Ovary (tissue), 9 donors: ENCODE data around the gene FAM184B. TPM values are rescaled to one million over a fixed set of nuclear protein-coding genes. Genes with fewer than 3 reads are reported as not detected.

ENCODE experiments used
- DNase-seq, 5 donors: peaks; one replicate each; pipeline ENCODE4 v3.0.0-alpha.2; 2019 to 2020
- H3K27ac ChIP-seq, 2 donors: fragments of 200-600 bp; one replicate each; pipeline versions ENCODE4 v1.5.1 to v1.8.0; 2019 to 2022
- H3K27me3 ChIP-seq: fragments of 200-600 bp; one replicate; pipeline ENCODE4 v1.8.0; 2022
- H3K36me3 ChIP-seq: fragments of 200-600 bp; sonication (generic); one replicate; pipeline ENCODE4 v1.5.1; 2019
- H3K4me1 ChIP-seq: one replicate; pipeline ENCODE4 v1.8.1; 2013; ENCODE audit warnings: mild to moderate bottlenecking, moderate library complexity; ENCODE audit not compliant: insufficient read depth
- H3K4me3 ChIP-seq: fragments of 200-600 bp; sonication (generic); one replicate; pipeline ENCODE4 v1.5.1; 2017
- H3K9me3 ChIP-seq, 2 donors: fragments of 200-600 bp in 1 of 2; sonication (generic) in 1 of 2; one replicate each; pipeline versions ENCODE4 v1.5.1 to v1.8.1; 2013 to 2019; ENCODE audit warnings: mild to moderate bottlenecking in 1 of 2, moderate library complexity in 1 of 2
- EP300 ChIP-seq: sonication (generic); formaldehyde crosslinking; IDR thresholded peaks from one replicate; pipeline ENCODE4 v1.6.1; 2017; ENCODE audit warnings: antibody characterized with exemption
- POLR2A ChIP-seq: fragments of 450-650 bp; IDR thresholded peaks from one replicate; pipeline ENCODE4 v1.6.1; 2017; ENCODE audit warnings: antibody characterized with exemption, mild to moderate bottlenecking, moderate library complexity
- WGBS, 3 donors: extraction: QIAGEN DNeasy Blood & Tissue Kit in 1 of 3; methylation state at CpG; one replicate each; pipeline versions ENCODE4 v1.1.5 to v1.1.7; 2013 to 2017; 5-methylcytosine and 5-hydroxymethylcytosine counted together
- intact Hi-C, 4 donors: fragments of 100-400 bp; cut with DNase I; formaldehyde crosslinking; loops; one replicate each; pipeline versions ENCODE4 v1.11.0 to v1.15.1; 2022 to 2023
- polyA plus RNA-seq, 2 donors: library from polyadenylated mRNA; stranded (reverse); fragments of 200-250 nt in 1 of 2; fragments of 350-450 nt in 1 of 2; fragmentation: Illumina TruSeq in 1 of 2; extraction: RNeasy Lipid Tissue Mini Kit (QIAGEN cat#74804) in 1 of 2; gene quantifications; one replicate each; pipeline ENCODE4 v1.2.3, GENCODE V29; 2013 to 2014
- total RNA-seq, 7 donors: library from RNA; depleted of rRNA in 2 of 7; stranded (reverse); fragments of >200 nt in 2 of 7; fragmentation: NEBNext Ultra II Directional in 3 of 7; extraction: Animal tissue kit (Norgen Biotek cat#: 25700) in 3 of 7; gene quantifications; one replicate each; pipeline versions ENCODE4 v1.1.0 to v1.2.4, GENCODE V29; 2016 to 2023
- TF ChIP-seq, protein P1 (sequence below), 3 donors: fragments of 450-650 bp in 2 of 3; fragments of 200-600 bp in 1 of 3; IDR thresholded peaks; one replicate each; pipeline versions ENCODE4 v1.5.1 to v1.8.0; 2016 to 2022; ENCODE audit warnings: antibody characterized with exemption in 3 of 3, mild to moderate bottlenecking in 1 of 3
- donor health status: DM: no; HTN: no; CAD: no; lungs with moderate emphysema.
- donor health status: DM: no; HTN: no; CAD: no.
- donor health status: Bipolar disorder and iron deficiency.
- donor health status: DM: yes; HTN: yes; CAD: no.
- donor health status: DM: no; HTN: no; CAD: no.
- donor health status: DM: yes; HTN: yes; CAD: no.

Gene FAM184B
- total and polyA plus RNA-seq, 9 donors, result 0.03 to 0.17 (median 0.04) TPM; not detected in 5

DNA sequence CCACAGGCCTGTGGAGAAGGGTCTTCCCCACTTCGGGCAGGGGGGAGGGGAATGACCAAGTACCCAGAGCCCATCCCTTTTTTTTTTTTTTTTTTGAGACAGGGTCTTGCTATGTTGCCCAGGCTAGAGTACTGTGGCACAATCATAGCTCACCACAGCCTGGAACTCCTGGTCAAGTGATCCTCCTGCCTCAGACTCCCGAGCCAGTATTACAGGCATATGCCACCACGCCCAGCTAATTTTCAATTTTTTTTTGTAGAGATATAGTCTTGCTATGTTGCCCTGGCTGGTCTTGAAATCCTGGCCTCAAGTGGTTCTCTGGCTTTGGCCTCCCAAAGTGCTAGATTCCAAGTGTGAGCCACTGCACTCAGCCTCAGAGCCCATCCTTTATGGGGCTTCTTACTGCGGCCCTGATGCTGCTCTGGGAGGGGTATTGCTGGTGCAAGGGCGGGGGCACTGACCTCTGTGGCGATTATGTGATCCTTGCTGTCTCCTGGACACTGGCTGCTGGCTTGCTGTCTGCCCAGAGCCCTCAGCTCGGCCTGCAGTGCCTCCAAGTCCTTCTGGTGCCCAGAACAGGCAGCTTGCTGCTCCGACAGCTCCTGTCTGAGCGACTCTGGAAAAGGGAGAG is 134.1 kb downstream of the FAM184B start:
- no peaks in the 10 kb centered on the region for H3K4me1 ChIP-seq
- no peak overlapping the region for H3K4me3 ChIP-seq
- no peak for DNase-seq
- H3K36me3 ChIP-seq, result no peaks in the 10 kb centered on the region
- TF ChIP-seq, protein P1, sequence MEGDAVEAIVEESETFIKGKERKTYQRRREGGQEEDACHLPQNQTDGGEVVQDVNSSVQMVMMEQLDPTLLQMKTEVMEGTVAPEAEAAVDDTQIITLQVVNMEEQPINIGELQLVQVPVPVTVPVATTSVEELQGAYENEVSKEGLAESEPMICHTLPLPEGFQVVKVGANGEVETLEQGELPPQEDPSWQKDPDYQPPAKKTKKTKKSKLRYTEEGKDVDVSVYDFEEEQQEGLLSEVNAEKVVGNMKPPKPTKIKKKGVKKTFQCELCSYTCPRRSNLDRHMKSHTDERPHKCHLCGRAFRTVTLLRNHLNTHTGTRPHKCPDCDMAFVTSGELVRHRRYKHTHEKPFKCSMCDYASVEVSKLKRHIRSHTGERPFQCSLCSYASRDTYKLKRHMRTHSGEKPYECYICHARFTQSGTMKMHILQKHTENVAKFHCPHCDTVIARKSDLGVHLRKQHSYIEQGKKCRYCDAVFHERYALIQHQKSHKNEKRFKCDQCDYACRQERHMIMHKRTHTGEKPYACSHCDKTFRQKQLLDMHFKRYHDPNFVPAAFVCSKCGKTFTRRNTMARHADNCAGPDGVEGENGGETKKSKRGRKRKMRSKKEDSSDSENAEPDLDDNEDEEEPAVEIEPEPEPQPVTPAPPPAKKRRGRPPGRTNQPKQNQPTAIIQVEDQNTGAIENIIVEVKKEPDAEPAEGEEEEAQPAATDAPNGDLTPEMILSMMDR (IDR thresholded peaks at IDR 0.05), result no peak
- TF ChIP-seq EP300, result no peak
- no peak for TF ChIP-seq POLR2A
- 81 to 86% (median 86%) methylated on average over 9 of the region's 9 CpGs for WGBS, 3 donors
- H3K9me3 ChIP-seq, result no peaks in the 10 kb centered on the region
- no peak overlapping the region for H3K27ac ChIP-seq
- H3K27me3 ChIP-seq, result no peaks in the 10 kb centered on the region
- intact Hi-C loops, result no loop called here

GRCh38 chr4:17646693-17647092 is 134.7 kb downstream of the FAM184B start:
- intact Hi-C loops, result no loop called here
- H3K36me3 ChIP-seq, result no peaks in the 10 kb centered on the region
- H3K27me3 ChIP-seq, result no peaks in the 10 kb centered on the region
- H3K4me3 ChIP-seq, result no peak overlapping the region
- TF ChIP-seq, protein P1 (IDR thresholded peaks at IDR 0.05), result no peak
- TF ChIP-seq POLR2A (no peak), EP300 (no peak)
- H3K4me1 ChIP-seq, result no peaks in the 10 kb centered on the region
- no peak for DNase-seq
- H3K9me3 ChIP-seq, result no peaks in the 10 kb centered on the region
- no peak overlapping the region for H3K27ac ChIP-seq
- 70 to 75% (median 71%) methylated on average over 3 of the region's 3 CpGs for WGBS, 3 donors

DNA sequence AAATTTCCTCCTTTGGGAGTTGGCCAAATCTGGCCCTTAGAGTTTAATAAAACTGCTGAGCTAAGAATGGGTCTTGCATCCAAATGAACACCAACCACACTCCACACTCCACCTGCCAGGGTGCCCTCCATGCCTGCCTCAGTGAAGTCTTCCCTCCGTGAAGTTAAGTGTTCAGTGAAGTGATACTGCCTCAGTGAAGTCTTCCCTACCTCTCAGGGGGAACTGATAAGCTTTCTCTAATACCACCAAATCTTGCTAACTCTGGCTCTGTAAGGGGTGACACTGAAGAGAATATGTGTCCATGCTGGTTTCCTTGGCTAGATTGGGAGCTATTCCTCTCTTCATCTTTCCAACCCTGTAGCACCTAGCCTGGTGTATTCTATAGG is 139.0 kb downstream of the FAM184B start:
- intact Hi-C loops, result loop anchor here in 1 of 4 donors (5.0 kb wide), 1 partner anchor 770 kb away; no protein-coding TSS in a partner anchor
- H3K4me1 ChIP-seq, result no peaks in the 10 kb centered on the region
- 86 to 94% (median 88%) methylated on average over 1 of the region's 1 CpG for WGBS, 3 donors
- H3K27ac ChIP-seq, result no peak overlapping the region
- TF ChIP-seq, protein P1 (IDR thresholded peaks at IDR 0.05), result no peak
- TF ChIP-seq EP300, result no peak
- TF ChIP-seq POLR2A, result no peak
- no peak for DNase-seq
- no peaks in the 10 kb centered on the region for H3K27me3 ChIP-seq
- no peaks in the 10 kb centered on the region for H3K9me3 ChIP-seq
- H3K36me3 ChIP-seq, result no peaks in the 10 kb centered on the region
- H3K4me3 ChIP-seq, result no peak overlapping the region

- 77 to 80% (median 78%) methylated on average over 7 of the region's 7 CpGs for WGBS, 3 donors
- H3K27ac ChIP-seq, result no peak overlapping the region
- TF ChIP-seq POLR2A, result no peak
- TF ChIP-seq, protein P1 (IDR thresholded peaks at IDR 0.05), result no peak
- TF ChIP-seq EP300, result no peak
- no peaks in the 10 kb centered on the region for H3K27me3 ChIP-seq
- H3K4me3 ChIP-seq, result no peak overlapping the region
- H3K36me3 ChIP-seq, result no peaks in the 10 kb centered on the region
- DNase-seq, result no peak
- H3K9me3 ChIP-seq, result no peaks in the 10 kb centered on the region
- H3K4me1 ChIP-seq, result no peaks in the 10 kb centered on the region
- intact Hi-C loops, result loop anchor here in 2 of 4 donors (5.0 kb wide), 1 partner anchor 92 kb away; no protein-coding TSS in a partner anchor
Observed at GRCh38 chr4:17639136-17639535, 142.3 kb downstream of the FAM184B start.
